Measurements from ENCODE around the gene PSMD3.

The PSMD3 gene

GRCh38 chr17:39994448-39994847, 13.8 kb downstream of the PSMD3 start:
- peaks cover 28% of the 10 kb centered on the region; the same call in 1 of the 2 replicates for H3K36me3 ChIP-seq (ENCODE audit: insufficient read depth)
- H3K27ac ChIP-seq, result no peak overlapping the region
- TF ChIP-seq CTCF (conservative IDR thresholded peaks at IDR 0.05; ENCODE audit: low read depth, low read length), result no peak
- H3K9ac ChIP-seq, result no peak overlapping the region
- no peaks in the 10 kb centered on the region for H3K4me1 ChIP-seq (ENCODE audit: low read depth, poor library complexity, severe bottlenecking)
- H3K4me2 ChIP-seq, result no peak overlapping the region
- H3K4me3 ChIP-seq (IDR thresholded peaks at IDR 0.05; ENCODE audit: insufficient read depth, low read depth, low read length), result no peak overlapping the region
- no peak overlapping the region for H2AFZ ChIP-seq (ENCODE audit: low read depth)
- H3K27me3 ChIP-seq (ENCODE audit: insufficient read depth, low read depth), result no peaks in the 10 kb centered on the region
- no peaks in the 10 kb centered on the region for H4K20me1 ChIP-seq (ENCODE audit: insufficient read depth)
- no peaks in the 10 kb centered on the region for H3K79me2 ChIP-seq (ENCODE audit: insufficient read depth, low read depth)

GRCh38 chr17:39995438-39995837, 14.8 kb downstream of the PSMD3 start:
- Histone ChIP-seq H2AFZ (ENCODE audit: low read depth) (no peak overlapping the region), H3K27me3 (ENCODE audit: insufficient read depth, low read depth) (no peaks in the 10 kb centered on the region), H3K79me2 (ENCODE audit: insufficient read depth, low read depth) (no peaks in the 10 kb centered on the region), H3K9ac (no peak overlapping the region), H3K4me2 (no peak overlapping the region), H4K20me1 (ENCODE audit: insufficient read depth) (no peaks in the 10 kb centered on the region), H3K36me3 (ENCODE audit: insufficient read depth) (peaks cover 28% of the 10 kb centered on the region; the same call in 1 of the 2 replicates), H3K4me3 (IDR thresholded peaks at IDR 0.05; ENCODE audit: insufficient read depth, low read depth, low read length) (no peak overlapping the region), H3K27ac (no peak overlapping the region), H3K4me1 (ENCODE audit: low read depth, poor library complexity, severe bottlenecking) (no peaks in the 10 kb centered on the region)
- no peak for TF ChIP-seq CTCF (conservative IDR thresholded peaks at IDR 0.05; ENCODE audit: low read depth, low read length)

- H3K4me1 ChIP-seq (ENCODE audit: low read depth, poor library complexity, severe bottlenecking), result no peaks in the 10 kb centered on the region
- no peak overlapping the region for H3K9ac ChIP-seq
- no peak overlapping the region for H3K4me2 ChIP-seq
- H3K36me3 ChIP-seq (ENCODE audit: insufficient read depth), result peaks cover 25% of the 10 kb centered on the region; the same call in 1 of the 2 replicates
- no peaks in the 10 kb centered on the region for H3K79me2 ChIP-seq (ENCODE audit: insufficient read depth, low read depth)
- TF ChIP-seq CTCF (conservative IDR thresholded peaks at IDR 0.05; ENCODE audit: low read depth, low read length), result no peak
- H3K4me3 ChIP-seq (IDR thresholded peaks at IDR 0.05; ENCODE audit: insufficient read depth, low read depth, low read length), result no peak overlapping the region
- no peak overlapping the region for H3K27ac ChIP-seq
- H2AFZ ChIP-seq (ENCODE audit: low read depth), result no peak overlapping the region
- no peaks in the 10 kb centered on the region for H3K27me3 ChIP-seq (ENCODE audit: insufficient read depth, low read depth)
- H4K20me1 ChIP-seq (ENCODE audit: insufficient read depth), result no peaks in the 10 kb centered on the region
These were observed 15.6 kb downstream of the PSMD3 start for GRCh38 chr17:39996162-39996561.

GRCh38 chr17:39996800-39997199, 16.2 kb downstream of the PSMD3 start:
- Histone ChIP-seq H3K4me1 (ENCODE audit: low read depth, poor library complexity, severe bottlenecking) (no peaks in the 10 kb centered on the region), H3K27ac (no peak overlapping the region), H3K4me3 (IDR thresholded peaks at IDR 0.05; ENCODE audit: insufficient read depth, low read depth, low read length) (no peak overlapping the region), H3K9ac (no peak overlapping the region), H3K27me3 (ENCODE audit: insufficient read depth, low read depth) (no peaks in the 10 kb centered on the region), H3K36me3 (ENCODE audit: insufficient read depth) (peaks cover 18% of the 10 kb centered on the region; the same call in 1 of the 2 replicates), H2AFZ (ENCODE audit: low read depth) (no peak overlapping the region), H4K20me1 (ENCODE audit: insufficient read depth) (no peaks in the 10 kb centered on the region), H3K79me2 (ENCODE audit: insufficient read depth, low read depth) (no peaks in the 10 kb centered on the region), H3K4me2 (no peak overlapping the region)
- TF ChIP-seq CTCF (conservative IDR thresholded peaks at IDR 0.05; ENCODE audit: low read depth, low read length), result no peak
